T-helper 2 cell (primary cell): ENCODE measurements around the gene PLVAP.

ENCODE experiments used
- DNase-seq, 5 experiments: peaks; one replicate each; pipeline versions ENCODE4 v3.0.0 to v3.0.0-alpha.2; 2012 to 2022
- total RNA-seq, 2 donors: gene quantifications; one replicate each; lab custom pipeline; 2026; lab: John Stamatoyannopoulos, UW

Gene PLVAP, protein sequence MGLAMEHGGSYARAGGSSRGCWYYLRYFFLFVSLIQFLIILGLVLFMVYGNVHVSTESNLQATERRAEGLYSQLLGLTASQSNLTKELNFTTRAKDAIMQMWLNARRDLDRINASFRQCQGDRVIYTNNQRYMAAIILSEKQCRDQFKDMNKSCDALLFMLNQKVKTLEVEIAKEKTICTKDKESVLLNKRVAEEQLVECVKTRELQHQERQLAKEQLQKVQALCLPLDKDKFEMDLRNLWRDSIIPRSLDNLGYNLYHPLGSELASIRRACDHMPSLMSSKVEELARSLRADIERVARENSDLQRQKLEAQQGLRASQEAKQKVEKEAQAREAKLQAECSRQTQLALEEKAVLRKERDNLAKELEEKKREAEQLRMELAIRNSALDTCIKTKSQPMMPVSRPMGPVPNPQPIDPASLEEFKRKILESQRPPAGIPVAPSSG
- total RNA-seq = 0 reads per million in 2 donors

DNA sequence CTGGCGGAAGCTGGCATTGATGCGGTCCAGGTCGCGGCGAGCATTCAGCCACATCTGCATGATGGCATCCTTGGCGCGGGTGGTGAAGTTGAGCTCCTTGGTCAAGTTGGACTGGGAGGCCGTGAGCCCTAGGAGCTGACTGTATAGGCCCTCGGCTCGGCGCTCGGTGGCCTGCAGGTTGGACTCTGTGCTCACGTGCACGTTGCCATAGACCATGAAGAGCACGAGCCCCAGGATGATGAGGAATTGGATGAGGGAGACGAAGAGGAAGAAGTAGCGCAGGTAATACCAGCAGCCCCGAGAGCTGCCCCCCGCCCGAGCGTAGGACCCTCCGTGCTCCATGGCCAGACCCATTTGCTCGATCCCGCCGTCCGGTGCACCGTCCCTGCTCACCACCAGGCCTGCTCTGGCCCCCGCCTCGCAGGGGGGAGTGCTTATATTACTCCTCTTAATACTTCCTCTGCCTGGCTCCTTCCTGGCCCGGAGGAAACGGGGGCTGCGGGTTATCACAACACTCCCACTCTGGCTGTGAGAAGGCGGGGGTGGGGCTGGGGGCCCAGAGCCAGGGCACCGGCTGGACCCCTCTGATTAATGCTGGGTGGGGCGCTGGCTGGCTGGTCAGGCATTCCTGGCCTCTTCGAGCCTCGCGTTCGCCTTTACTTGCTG, at the start of gene PLVAP:
Gene PLVAP (minus strand): TSS at position 408 of the 666 bp plus-strand sequence. CDS start 54 bp downstream, at position 354.
- no peak for DNase-seq

DNA sequence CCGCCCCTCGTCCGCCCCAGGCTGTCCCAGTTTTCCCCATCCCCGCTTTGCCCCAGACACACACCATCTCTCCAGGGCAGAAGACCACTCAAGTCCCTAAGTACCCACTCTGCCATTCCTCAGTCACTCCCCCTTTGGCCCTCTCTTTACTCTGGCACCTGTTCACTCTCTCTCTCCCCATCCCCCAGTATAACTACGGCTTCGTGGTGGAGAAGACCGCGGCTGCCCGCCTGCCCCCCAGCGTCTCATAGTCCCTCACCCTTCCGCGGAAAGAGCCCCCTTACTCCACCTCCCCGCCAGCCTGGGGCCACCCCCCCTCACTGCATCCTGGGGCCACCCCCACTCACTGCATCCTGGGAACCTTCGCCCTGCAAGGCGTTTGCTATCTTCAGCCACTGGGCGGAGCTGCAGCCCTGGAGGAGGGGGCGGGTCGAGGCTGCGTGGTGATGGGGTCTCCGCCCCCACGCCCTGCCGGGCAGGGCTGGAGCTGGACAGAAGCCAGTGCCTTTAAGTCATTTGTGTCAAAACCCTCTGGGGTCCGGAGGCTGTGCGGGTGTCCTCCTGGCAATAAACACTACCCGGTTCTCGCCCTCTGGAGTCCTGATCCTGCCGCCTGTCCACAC, 47.7 kb upstream of the PLVAP start:
- peak in 1 of 5 experiments; percentile 42 for DNase-seq

DNA sequence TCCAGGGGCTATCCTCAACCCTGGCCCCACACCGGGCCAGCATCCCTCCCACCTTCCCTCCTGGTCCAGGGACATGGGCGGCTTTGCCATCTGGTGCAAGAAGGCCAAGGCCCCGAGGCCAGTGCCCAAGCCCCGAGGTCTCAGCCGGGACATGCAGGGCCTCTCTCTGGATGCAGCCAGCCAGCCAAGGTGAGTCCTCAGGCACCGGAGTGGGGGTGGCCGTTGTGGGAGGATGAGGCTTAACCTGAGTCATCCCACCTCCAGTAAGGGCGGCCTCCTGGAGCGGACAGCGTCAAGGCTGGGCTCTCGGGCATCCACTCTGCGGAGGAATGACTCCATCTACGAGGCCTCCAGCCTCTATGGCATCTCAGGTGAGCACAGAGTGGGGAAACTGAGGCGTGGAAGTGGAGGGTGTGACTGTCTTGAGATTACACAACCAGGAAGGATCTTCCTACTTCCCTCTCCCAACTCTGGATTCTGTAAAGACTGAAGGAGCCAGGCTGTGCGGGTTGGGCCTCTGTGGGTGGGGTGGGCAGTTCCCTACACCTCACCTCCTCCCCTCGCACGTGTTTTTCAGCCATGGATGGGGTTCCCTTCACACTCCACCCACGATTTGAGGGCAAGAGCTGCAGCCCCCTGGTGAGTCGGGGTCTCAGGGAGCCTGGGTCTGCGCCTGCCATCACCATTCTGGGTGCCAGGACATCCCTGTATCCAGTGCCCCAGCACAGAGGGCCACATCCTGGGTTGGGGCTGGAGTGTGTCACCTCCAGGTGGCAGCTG, 46.5 kb upstream of the PLVAP start:
- DNase-seq = no peak

DNA sequence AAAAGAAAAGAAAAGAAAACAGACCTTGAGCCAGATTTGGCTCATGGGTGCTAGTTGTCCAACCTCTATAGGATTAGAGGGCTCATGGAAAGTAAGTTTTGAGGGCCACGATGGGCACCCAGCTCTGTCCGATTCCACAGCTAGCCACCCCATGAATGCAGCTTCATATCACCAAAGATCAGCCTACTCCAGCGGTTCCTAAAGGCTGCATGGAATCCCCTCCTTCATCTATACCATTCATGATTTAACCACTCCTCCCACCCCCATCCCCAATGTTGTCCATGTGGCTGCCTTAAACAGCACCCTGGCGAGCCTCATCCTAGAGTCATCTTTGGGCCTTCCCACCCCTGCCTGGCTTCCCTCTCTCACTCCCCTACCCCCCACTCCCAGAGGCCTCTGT, 44.8 kb upstream of the PLVAP start:
- no peak for DNase-seq

DNA sequence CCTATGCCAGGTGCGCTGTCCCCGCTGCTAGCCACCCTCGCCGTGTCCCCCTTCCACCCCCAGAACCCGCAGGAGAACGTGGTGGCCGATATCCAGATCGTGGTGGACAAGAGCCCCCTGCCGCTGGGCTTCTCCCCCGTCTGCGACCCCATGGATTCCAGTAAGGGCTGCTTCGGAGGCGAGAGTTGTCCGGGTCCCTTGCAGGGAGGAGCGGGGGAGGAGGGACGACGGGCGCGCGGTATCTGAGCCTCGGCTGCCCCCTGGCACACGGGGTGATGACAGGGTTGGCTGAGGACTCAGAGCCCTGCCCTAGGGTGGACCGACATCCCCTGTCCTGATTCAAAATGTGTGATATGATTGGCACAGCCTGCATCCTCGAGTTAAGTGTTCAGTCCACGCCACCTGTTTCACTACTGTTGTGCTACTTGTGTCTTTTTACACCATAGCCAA, 43.4 kb upstream of the PLVAP start:
- DNase-seq = peak in 1 of 5 experiments; percentile 48

DNA sequence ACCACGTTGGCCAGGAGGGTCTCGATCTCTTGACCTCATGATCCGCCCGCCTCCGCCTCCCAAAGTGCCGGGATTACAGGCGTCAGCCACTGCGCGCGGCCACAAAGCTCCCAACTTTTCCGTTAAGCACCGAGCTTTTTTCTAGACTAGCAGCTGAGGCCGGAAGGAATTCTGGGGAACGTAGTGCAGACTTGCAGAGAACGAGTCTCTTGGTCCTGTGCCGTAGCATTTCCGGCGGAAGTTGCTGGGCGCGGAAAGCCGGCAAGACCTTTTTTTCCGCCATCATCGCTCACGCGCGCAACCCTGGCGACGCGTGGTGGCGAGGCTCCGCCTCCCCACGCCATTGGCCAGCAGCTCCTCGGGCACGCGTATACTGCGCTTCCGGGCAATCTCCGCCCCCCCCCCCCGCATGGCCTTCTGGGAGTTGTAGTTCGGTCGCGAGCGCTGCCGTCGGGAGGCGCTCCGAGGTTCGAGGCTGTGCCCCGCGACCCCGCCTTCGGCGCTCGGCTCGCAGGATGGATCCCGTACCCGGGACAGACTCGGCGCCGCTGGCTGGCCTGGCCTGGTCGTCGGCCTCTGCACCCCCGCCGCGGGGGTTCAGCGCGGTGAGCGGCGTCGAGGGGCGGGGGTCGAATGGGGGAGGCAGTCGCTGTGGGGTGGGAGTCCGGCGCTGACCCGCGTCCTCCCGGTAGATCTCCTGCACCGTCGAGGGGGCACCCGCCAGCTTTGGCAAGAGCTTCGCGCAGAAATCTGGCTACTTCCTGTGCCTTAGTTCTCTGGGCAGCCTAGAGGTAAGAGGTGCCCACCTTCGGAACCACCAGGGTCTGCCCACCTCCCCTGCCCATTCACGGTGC, 42.7 kb upstream of the PLVAP start, which contains the start of gene MVB12A:
Gene MVB12A (plus strand): TSS at position 427 of the 854 bp plus-strand sequence. CDS start 89 bp downstream, at position 516.
- DNase-seq = peak; percentile 87 to 100 (median 92)

DNA sequence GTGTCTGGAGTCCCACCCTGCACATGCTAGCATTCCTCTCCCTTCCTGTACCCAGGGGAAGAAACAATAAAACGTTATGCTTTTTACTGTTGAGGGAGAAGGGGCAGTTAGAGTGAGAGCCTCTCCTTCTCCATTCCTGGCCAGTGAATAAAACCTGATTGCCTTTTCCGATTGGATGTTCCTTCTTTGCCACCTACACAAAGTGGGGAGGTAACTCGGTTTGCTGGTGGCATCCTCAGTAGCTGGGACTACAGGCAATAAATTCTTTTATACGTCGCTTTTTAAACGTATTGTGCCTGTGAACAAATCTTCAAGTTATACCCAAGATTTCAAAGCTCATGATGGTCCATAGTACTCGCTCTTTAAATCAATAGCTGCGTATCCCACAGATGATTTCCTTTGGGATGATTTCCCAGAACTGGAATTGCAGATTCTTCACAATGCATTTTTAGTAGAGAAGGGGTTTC, 42.0 kb upstream of the PLVAP start:
- no peak for DNase-seq

DNA sequence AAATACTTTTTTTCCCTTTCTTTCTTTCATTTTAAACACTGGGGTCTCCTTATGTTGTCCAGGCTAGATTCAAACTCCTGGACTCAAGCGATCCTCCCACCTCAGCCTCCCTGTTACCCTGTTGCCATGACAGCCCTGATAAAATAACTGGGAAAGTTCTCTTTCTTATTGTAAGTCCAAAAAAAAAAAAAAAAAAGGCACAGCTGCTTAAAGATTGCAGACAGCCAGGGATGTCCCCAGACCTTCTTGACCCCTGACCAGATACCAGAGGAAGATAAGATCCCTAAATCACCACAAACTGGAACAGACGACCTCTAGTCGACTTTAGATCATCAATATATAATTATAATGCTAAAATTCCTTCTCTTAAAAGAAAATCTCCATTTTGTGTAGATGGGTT, 41.6 kb upstream of the PLVAP start:
- no peak for DNase-seq

DNA sequence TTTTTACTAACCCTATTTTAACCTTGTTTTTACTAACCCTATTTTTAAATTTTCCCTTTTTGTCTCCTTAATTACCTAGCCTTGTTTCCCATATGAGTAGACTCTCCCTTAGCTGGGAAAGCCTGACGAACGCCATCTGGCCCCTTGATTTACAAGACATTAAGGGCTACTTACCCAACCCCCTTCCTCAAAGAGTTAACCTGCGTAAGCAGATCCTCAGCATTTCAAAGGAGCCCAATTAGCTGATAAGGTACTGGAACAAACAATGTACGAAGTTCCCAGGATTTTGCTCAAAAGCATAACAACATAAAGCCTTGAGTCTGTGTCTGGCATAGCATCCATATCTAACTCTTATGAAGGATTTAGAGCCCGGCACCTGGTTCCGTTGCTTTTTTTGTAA, 38.0 kb upstream of the PLVAP start:
- DNase-seq = no peak

DNA sequence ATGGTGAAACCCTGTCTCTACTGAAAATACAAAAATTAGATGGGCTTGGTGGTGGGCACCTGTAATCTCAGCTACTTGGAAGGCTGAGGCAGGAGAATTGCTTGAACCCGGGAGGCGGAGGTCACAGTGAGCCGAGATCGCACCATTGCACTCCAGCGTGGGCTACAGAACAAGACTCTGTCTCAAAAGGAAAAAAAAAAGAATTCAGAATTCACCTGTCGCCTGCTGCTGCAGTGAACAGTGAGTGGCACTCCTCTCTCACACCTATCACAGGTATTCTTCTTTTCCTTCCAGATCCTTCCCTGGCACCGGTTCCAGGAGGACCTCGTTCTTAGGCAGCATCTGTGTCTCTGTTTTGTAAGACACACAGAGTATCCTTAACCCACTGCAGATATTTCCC, 37.0 kb upstream of the PLVAP start:
- DNase-seq = no peak

DNA sequence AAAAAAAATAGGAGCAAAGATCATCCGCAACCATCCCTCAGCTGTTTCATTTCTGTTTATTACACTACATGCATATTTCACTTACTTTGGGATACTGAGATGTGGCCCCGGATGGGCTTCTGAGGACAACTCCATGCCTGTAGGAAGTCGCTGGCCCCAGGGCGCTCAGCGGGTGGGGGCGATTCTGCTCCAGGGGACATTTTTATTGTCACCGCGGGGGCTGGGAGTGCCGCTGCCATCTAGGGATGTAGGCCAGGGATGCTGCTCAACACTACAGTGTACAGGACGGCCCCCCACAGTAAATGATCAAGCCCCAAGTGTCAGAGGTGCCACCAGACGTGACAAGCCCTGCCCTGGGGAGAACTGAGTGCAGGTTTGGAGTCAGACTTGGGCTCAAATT, 34.7 kb upstream of the PLVAP start:
- DNase-seq = no peak

DNA sequence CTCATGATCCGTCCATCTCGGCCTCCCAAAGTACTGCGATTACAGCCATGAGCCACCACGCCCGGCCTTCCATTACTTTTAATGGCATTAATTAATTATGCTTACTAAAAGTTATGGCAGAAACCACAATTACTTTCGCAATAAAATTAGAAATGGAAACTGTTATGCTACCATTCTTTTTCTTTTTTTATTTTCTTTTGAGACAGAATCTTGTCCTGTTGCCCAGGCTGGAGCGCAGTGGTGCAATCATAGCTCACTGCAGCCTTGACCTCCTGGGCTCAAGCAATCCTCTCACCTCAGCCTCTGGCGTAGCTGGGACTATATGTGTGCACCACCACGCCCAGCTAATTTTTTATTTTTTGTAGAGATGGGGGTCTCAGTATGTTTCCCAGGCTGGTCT, 32.8 kb upstream of the PLVAP start:
- DNase-seq = no peak

DNA sequence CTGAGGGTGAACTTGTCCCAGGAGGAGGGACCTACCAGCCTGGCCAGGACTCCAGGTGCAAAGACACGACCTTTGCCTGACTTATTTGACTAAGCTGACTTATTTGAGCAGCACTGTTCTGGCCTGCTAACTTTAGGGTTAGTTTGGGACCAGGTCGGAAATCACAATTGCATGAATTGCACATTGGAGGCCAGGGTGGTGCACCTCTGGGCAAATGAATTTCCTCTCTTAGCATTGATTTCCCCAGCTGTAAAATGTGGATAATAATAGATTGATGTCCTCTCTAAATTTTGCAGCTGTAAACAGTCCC, 29.7 kb upstream of the PLVAP start:
- peak in 1 of 5 experiments; percentile 29 for DNase-seq

DNA sequence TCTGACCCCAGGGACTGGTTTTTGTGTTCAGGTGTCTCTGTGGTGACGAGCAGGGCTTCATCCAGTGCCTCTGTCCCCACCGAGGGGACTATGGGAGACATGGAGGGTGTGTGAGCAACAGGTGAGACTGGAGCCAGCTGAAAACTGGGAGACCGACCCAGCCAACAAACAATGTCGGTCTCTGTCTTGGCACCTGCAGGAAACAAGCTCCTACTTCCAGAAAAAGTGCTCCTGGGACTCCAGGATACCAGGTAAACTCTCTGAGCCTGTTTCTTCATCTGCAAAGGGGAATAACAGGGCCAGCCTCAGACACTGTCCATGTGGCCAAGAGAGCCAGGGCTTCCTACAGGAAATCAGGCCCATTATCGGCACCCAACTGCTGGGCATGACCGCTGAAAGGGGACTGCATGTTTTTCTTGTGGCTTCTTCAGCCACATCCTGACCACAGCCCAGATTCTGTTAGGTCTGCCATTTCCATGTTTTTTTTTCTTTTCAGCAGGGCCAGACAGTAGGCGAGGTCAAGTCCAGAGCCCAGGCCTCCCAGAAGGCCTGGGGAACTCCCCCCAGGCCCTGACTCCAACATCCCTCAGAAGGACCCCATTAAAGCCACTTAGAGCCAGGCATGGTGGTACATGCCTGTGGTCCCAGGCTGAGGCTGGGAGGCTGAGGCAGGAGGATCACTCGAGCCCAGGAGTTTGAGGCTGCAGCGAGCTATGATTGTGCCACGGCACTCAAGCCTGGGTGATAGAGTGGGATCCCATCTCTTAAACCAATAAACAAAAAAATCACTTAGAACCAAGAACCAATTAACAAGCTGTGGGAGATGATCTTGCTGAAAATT, 29.1 kb upstream of the PLVAP start:
- peak in 1 of 5 experiments; percentile 71 for DNase-seq

DNA sequence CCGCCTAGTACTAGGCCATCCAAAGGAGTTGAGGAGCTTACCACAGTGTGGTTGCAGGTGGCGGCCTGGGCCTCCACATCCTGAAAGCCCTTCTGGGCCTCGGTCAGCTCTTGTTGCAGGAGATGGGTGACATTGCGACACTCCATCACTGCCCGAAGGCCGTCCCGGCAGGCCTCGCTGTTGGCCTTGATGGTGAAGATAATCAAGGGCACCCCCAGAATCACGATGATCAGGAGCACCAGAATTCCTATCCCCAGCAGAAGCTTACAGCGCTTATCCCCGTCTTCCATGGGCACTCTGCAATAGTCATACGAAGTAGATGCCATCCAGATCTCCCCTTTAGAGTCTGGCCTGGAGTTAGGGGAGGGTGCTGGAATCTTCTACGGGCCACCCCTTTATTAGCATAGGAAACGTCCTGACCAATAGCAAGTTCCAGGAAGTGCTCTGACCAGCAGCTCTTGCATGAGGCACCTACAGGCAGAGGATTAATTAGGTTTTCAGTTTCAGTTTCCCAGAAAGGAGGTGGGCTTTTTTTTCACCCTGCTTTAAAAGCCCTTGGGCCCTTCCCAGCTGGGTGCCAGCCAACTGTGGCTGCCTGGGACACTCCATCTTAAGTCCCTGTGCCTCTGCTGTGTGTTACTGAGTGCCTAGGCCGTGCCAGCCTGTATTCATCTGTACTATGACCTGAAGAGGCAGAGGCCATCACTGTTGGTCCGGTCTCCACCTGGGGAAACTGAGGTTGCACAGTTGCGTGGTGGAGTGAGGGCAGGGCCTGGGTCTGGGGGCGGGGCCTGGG, 28.3 kb upstream of the PLVAP start, which contains the start of gene BST2:
Gene BST2 (minus strand): TSS at position 381 of the 796 bp plus-strand sequence. CDS start 55 bp downstream, at position 326.
- DNase-seq = peak in 3 of 5 experiments; percentile 38 to 85 (median 69)

DNA sequence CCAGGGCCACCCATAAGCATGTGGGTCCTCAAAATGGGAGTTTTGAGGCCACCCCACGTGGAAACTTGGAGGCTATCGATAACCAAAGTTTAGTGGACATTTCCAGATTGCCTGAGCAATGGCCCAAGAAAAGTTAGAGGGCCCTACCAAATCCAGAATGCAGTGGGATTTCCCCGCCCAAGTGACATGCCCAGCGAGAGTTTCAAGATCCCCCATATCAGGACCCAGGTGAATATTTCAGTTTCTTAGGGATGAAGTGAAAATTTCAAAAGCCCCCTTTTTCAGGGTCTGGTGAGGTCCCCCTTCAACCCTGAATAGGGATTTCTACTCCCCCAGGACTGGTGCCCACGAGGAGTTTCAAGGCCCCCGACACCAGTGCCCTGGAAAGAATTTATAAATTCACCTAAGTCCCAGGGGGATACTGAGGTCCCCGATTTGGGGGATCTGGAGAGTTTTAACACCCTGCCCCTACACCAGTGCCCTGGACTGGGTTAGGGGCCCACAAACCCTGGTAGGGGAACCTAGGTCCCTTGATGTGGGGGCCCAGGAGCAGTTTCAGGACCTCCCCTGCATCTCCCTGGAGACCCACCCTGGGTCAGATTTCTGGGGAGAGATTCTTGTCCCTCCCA, 27.6 kb upstream of the PLVAP start:
- DNase-seq = no peak

DNA sequence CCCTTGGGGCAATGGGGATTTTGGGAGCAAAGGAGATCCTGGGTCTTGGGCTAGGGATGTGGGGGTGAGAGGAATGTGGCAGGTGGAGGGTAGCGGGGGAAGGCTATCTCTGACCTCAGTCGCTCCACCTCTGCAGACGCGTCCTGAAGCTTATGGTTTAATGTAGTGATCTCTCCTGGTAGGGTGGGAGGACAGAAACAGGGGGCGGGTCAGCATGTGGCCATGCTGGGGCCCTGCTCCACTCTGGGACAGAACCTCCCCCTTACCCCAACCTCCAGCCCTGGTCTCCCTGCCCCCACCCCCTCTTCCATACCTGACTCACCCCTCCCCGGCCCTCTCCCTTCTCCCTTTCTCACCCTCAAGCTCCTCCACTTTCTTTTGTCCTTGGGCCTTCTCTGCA, 26.9 kb upstream of the PLVAP start:
- no peak for DNase-seq

DNA sequence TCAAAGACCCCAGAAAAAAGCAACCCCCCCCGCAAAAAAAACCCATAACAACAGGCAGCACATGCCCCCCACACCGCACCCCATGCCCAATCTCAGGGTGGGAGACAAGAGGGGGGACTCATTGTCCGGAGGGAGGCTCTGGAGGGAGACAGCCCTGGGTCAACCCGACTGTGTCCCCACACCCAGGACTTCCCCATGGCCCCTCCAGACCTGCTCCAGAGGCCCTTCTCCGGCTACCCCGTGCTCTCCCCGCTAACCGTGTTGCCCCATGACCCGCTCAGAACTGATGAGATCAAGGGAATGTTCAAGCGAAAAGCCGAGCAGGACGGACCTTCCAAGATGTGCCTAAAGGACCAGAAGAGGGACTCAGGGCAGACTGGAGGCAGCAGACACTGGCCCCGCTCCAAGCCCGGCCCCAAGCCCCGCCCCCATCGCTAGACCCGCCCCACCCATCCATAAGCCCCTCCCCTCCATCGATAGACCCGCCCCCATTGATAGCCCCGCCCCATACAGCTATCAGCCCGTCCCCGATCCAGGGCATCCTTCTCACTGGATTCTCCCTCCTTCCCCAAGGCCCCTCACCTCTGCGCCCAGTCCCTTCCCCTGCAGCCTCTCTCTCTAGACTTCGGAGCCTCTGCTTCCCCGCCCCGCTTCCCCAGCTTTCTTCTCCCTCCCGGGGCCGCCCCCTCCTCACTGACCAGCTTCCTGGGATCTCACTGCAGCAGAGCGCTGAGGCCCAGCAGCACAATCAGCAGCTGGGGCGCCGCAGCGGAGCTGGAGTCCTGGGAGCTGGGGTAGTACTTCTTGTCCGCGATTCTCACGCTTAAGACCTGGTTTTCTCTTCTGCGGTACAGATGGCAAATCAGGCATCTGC, 26.1 kb upstream of the PLVAP start:
- DNase-seq = peak in 3 of 5 experiments; percentile 32 to 50 (median 35)
